ENCODE measurements around the gene NECTIN1.

The NECTIN1 gene

DNA sequence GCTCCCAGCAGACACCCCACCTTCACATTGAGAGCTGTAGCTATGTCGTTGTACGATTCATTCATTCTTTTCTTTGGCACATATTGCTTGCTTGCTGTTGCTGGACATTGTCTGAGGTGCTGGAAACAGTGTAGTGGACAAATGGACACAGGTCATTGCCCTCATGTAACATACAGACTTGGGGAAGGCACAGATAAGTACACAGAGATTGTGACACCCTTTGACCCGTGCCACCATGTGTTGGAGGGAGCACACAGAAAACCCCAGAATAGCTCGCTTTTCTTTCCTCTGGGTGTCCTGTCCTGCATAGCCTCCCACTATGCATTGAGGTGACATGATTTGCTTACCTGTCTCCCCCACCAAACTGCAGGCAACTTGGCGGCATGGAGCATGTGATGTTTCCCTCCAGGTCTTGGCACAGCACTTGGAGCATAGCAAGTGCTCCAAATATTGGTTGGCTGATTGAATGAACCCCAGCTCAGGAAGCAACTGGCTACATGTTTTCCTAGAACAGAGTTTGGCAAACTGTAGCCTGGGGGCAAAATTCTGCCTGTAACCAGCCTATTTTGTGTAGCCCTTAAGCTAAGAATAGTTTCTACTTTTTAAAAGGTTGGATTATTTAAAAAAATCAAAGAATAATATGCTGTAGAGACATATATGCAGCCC is 30.9 kb upstream of the NECTIN1 start:
- TF ChIP-seq, protein P1, sequence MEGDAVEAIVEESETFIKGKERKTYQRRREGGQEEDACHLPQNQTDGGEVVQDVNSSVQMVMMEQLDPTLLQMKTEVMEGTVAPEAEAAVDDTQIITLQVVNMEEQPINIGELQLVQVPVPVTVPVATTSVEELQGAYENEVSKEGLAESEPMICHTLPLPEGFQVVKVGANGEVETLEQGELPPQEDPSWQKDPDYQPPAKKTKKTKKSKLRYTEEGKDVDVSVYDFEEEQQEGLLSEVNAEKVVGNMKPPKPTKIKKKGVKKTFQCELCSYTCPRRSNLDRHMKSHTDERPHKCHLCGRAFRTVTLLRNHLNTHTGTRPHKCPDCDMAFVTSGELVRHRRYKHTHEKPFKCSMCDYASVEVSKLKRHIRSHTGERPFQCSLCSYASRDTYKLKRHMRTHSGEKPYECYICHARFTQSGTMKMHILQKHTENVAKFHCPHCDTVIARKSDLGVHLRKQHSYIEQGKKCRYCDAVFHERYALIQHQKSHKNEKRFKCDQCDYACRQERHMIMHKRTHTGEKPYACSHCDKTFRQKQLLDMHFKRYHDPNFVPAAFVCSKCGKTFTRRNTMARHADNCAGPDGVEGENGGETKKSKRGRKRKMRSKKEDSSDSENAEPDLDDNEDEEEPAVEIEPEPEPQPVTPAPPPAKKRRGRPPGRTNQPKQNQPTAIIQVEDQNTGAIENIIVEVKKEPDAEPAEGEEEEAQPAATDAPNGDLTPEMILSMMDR (IDR thresholded peaks at IDR 0.05; ENCODE audit: control insufficient read depth, insufficient read depth, low read depth, low read length, missing control alignments), result no peak
- no peak overlapping the region for H3K4me3 ChIP-seq (ENCODE audit: control insufficient read depth, low read depth, low read length)
- no peak for DNase-seq (ENCODE audit: low read depth)

DNA sequence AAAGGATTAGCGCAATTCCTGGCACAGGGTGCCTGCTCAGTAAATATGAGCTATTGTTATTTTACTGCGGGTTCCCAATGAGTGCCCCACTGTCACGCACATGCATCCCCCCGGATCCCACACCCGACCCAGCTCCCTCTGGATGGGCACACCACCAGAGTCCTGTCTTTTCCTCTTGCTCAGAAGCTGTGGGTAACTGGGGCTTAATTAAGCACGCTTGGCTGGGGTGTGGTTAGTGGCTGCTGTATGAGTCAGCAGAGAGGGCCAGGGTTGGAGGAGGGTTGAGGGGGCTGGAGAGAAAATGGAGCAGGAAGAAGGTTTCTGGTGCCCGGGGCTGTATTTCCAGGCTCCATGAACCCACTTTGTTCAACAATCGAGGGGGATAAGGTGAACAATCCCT is 30.3 kb upstream of the NECTIN1 start:
- DNase-seq (ENCODE audit: low read depth), result no peak
- H3K4me3 ChIP-seq (ENCODE audit: control insufficient read depth, low read depth, low read length), result no peak overlapping the region
- TF ChIP-seq, protein P1 (IDR thresholded peaks at IDR 0.05; ENCODE audit: control insufficient read depth, insufficient read depth, low read depth, low read length, missing control alignments), result no peak

DNA sequence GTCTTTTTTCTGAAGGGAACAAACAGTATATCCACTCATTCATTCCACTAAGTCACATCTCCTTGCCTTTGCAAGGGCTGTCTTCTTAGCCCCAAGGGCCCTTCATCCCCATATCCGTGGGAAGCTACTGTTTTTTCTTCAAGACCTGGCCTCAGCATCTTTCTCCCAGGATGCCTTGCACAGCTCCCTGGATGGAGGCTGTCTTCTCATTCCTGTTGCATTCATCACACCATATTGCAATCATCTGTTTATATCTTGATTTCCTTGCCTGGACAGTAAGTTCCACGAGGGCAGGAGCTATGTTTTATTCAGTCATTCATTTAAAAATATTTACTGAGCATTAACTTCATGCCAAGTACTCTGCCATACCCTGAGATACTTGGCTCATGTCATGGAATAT is 29.3 kb upstream of the NECTIN1 start:
- no peak overlapping the region for H3K4me3 ChIP-seq (ENCODE audit: control insufficient read depth, low read depth, low read length)
- no peak for DNase-seq (ENCODE audit: low read depth)
- TF ChIP-seq, protein P1 (IDR thresholded peaks at IDR 0.05; ENCODE audit: control insufficient read depth, insufficient read depth, low read depth, low read length, missing control alignments), result no peak

DNA sequence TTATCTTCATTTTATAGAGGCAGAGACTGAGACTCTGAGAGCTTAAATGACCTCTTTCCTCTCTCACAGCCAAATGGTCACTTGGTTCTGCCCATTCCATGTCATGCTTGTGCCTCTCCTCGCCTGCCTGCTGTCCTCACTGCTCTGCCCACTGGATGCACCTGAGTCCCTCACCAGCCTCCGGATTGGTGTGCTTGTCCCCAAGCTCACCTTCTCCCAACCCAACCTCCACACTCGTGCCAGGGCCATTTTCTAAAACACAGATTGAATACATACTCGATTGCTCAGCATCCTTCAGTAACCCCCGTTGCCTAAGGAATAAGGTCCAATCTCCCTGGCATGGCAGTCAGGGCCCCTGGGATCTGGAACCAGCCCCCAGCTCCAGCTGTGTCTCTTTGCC is 28.4 kb upstream of the NECTIN1 start:
- no peak for DNase-seq (ENCODE audit: low read depth)
- TF ChIP-seq, protein P1 (IDR thresholded peaks at IDR 0.05; ENCODE audit: control insufficient read depth, insufficient read depth, low read depth, low read length, missing control alignments), result no peak
- no peak overlapping the region for H3K4me3 ChIP-seq (ENCODE audit: control insufficient read depth, low read depth, low read length)

GRCh38 chr11:119756169-119756865 is 27.3 kb upstream of the NECTIN1 start:
- TF ChIP-seq, protein P1 (IDR thresholded peaks at IDR 0.05; ENCODE audit: control insufficient read depth, insufficient read depth, low read depth, low read length, missing control alignments), result no peak
- DNase-seq (ENCODE audit: low read depth), result no peak
- no peak overlapping the region for H3K4me3 ChIP-seq (ENCODE audit: control insufficient read depth, low read depth, low read length)

GRCh38 chr11:119755356-119756071 is 26.5 kb upstream of the NECTIN1 start:
- TF ChIP-seq, protein P1 (IDR thresholded peaks at IDR 0.05; ENCODE audit: control insufficient read depth, insufficient read depth, low read depth, low read length, missing control alignments), result no peak
- DNase-seq (ENCODE audit: low read depth), result no peak
- H3K4me3 ChIP-seq (ENCODE audit: control insufficient read depth, low read depth, low read length), result no peak overlapping the region

All from AG09309 (cell line).